ENCODE measurements around the gene PRSS38.

Gene PRSS38

DNA sequence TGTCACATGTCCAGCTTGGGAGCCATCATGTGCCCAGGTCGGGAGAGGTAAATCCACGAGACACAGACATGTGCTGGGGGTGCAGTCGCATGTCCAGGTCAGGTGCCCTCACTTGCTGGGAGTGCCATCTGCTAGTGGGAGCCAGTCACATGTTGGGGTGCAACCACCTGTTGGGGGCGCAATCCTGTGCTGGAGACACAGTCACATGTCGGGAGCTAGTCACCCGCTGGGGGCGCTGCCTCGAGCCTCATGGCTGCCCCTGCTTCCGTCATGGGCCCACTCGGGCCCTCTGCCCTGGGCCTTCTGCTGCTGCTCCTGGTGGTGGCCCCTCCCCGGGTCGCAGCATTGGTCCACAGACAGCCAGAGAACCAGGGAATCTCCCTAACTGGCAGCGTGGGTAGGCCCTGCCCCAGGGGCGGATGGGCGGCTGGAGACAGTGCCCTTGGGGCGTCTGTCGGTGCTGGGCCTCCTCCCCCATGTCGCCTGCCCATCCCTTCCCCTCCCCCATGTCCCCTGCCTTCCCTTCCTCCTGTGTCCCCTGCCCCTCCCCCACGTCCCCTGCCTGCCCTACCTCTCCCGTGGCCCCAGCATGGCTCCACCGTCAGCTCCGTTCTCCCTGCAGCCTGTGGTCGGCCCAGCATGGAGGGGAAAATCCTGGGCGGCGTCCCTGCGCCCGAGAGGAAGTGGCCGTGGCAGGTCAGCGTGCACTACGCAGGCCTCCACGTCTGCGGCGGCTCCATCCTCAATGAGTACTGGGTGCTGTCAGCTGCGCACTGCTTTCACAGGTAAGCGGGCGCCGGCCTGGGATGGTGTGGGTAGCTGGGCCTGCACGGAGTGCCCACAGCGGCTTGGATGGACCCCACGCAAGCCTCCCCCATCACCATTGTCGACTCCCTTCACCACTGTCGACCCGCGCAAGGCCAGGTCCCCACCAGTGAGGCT, at the start of gene PRSS38:
PRSS38 (plus strand) TSS at position 208 of the 942 bp plus-strand sequence; CDS start at position 250, 42 bp downstream.
- H3K9me3 ChIP-seq (ENCODE audit: control insufficient read depth, low read length) = no peaks in the 10 kb centered on the region
- no peak within 1 kb of the TSS for H3K27ac ChIP-seq
- H2AFZ ChIP-seq = no peak within 1 kb of the TSS
- H3K27me3 ChIP-seq (ENCODE audit: control insufficient read depth, insufficient read depth, low read length) = no peaks in the 10 kb centered on the region
- H3K4me1 ChIP-seq = no peaks in the 10 kb centered on the region
- H3K4me3 ChIP-seq (ENCODE audit: low read depth, low read length) = no peak within 1 kb of the TSS
- H3K9ac ChIP-seq = no peak within 1 kb of the TSS
- no peaks in the 10 kb centered on the region for H3K36me3 ChIP-seq (ENCODE audit: control insufficient read depth, insufficient read depth, low read length)
- no peaks in the 10 kb centered on the region for H3K79me2 ChIP-seq
- TF ChIP-seq, protein P1, sequence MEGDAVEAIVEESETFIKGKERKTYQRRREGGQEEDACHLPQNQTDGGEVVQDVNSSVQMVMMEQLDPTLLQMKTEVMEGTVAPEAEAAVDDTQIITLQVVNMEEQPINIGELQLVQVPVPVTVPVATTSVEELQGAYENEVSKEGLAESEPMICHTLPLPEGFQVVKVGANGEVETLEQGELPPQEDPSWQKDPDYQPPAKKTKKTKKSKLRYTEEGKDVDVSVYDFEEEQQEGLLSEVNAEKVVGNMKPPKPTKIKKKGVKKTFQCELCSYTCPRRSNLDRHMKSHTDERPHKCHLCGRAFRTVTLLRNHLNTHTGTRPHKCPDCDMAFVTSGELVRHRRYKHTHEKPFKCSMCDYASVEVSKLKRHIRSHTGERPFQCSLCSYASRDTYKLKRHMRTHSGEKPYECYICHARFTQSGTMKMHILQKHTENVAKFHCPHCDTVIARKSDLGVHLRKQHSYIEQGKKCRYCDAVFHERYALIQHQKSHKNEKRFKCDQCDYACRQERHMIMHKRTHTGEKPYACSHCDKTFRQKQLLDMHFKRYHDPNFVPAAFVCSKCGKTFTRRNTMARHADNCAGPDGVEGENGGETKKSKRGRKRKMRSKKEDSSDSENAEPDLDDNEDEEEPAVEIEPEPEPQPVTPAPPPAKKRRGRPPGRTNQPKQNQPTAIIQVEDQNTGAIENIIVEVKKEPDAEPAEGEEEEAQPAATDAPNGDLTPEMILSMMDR (IDR thresholded peaks at IDR 0.05) = no peak
- H3K4me2 ChIP-seq (ENCODE audit: low read length) = no peak within 1 kb of the TSS

DNA sequence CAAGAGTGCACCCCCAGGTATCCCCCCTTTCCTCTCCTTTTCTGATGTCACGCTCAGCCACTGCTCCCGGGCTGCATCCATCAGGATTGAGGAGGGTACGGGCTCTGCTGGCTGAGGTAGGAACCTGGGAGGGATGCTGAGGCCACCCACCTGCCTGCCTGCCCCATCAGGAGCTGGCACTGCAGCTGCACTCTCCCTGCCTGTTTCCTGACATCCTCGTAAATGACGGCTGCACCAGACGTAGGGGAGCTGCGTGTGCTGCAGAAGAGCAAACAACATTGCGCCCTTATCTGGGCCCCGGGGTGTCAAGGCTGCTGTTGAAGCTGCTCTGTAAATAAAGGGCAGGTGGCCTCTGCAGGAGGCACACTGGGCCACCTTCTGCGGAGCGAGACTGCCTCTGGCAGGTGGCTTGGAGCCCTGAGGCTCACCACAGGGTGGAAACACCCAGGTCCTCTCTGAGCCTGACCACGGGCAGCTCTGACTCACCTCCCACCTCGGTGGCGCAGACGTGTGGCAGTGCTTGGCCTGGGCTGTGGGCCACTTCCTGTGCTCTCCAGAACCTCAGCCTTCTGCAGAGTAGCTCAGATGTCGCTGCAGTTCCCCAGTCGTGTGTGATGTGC, 49.4 kb upstream of the PRSS38 start:
- H3K9me3 ChIP-seq (ENCODE audit: control insufficient read depth, low read length) = no peaks in the 10 kb centered on the region
- no peaks in the 10 kb centered on the region for H3K4me1 ChIP-seq
- no peak overlapping the region for H2AFZ ChIP-seq
- TF ChIP-seq, protein P1 (IDR thresholded peaks at IDR 0.05) = no peak
- H3K9ac ChIP-seq = no peak overlapping the region
- no peak overlapping the region for H3K27ac ChIP-seq
- H3K79me2 ChIP-seq = peaks cover 3% of the 10 kb centered on the region
- H3K27me3 ChIP-seq (ENCODE audit: control insufficient read depth, insufficient read depth, low read length) = no peaks in the 10 kb centered on the region
- H3K4me3 ChIP-seq (ENCODE audit: low read depth, low read length) = no peak overlapping the region
- H3K36me3 ChIP-seq (ENCODE audit: control insufficient read depth, insufficient read depth, low read length) = no peaks in the 10 kb centered on the region
- no peak overlapping the region for H3K4me2 ChIP-seq (ENCODE audit: low read length)

DNA sequence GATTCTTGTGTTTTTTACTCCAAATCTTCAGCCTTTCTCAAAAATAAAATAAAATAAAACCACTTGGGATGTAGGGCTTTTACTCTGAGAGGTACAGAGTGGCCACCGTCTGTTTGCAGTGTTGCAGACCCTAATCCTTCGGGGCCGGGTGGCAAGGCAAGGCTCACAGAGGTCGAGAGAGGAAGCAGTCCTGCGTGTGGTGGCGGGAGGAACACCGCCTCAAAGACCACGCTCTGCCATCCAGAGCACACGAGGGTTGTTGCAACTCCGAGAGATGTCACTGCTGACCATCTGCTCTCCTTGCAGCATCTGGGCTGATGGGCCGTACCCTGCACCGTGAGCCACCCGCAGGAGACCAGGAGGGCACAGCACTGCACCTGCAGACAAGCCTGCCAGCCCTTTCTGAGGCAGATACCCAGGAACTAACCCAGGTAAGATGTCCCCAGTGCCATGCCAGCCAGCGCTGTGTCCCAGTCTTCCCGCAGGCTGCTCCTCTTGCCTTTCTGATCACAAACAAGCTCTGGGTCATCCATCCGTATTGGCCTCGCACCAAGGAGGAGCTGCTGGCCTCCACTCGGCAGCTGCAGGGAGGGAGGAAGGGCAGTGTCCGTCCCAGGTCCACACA, 48.7 kb upstream of the PRSS38 start:
- Histone ChIP-seq H3K79me2 (peaks cover 3% of the 10 kb centered on the region), H3K36me3 (ENCODE audit: control insufficient read depth, insufficient read depth, low read length) (no peaks in the 10 kb centered on the region), H3K4me3 (ENCODE audit: low read depth, low read length) (no peak overlapping the region), H3K4me2 (ENCODE audit: low read length) (no peak overlapping the region), H2AFZ (no peak overlapping the region), H3K9me3 (ENCODE audit: control insufficient read depth, low read length) (no peaks in the 10 kb centered on the region), H3K27me3 (ENCODE audit: control insufficient read depth, insufficient read depth, low read length) (no peaks in the 10 kb centered on the region), H3K27ac (no peak overlapping the region), H3K9ac (no peak overlapping the region), H3K4me1 (no peaks in the 10 kb centered on the region)
- TF ChIP-seq, protein P1 (IDR thresholded peaks at IDR 0.05) = no peak

DNA sequence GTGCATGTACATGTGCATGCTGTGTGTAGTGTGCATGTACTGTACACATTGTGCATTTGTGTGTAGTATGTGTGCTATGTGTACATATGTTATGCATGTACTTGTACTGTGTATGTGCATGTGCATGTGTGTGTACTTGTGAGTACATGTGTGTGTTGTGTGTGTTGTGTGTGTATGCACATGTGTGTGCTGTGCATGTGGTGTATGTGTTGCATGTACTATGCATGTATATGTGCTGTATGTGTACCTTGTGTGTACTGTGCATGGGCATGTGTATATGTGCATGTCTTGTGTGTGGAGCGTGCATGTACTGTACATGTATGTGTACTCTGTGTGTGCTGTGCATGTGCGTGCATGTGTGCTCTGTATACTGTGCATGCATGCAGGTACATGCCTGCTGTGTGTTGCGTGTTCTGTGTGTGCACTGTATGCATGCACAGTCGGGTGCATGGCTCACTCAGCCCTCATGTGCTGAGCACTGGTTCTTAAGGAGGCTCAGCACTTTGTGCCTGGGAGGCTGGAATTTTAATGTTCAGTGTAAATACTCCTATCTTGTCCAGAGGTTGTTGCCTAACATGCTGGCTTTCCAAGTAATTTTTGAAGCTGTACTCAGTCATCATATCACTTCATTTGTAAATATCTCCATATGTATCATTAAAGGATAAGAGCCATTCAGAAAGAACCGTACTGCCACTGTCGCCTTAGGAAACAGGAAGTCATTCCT, 47.9 kb upstream of the PRSS38 start:
- Histone ChIP-seq H3K9me3 (ENCODE audit: control insufficient read depth, low read length) (no peaks in the 10 kb centered on the region), H3K79me2 (peaks cover 3% of the 10 kb centered on the region), H3K4me1 (no peaks in the 10 kb centered on the region), H3K9ac (no peak overlapping the region), H3K4me2 (ENCODE audit: low read length) (no peak overlapping the region), H3K27me3 (ENCODE audit: control insufficient read depth, insufficient read depth, low read length) (no peaks in the 10 kb centered on the region), H3K36me3 (ENCODE audit: control insufficient read depth, insufficient read depth, low read length) (no peaks in the 10 kb centered on the region), H2AFZ (no peak overlapping the region), H3K27ac (no peak overlapping the region), H3K4me3 (ENCODE audit: low read depth, low read length) (no peak overlapping the region)
- TF ChIP-seq, protein P1 (IDR thresholded peaks at IDR 0.05) = no peak
